Stomach (tissue), 4 donors: Measurements from ENCODE around the gene CYP26A1.

ENCODE experiments used
- CTCF ChIP-seq, 7 experiments: fragments of 450-650 bp in 4 of 7; fragments of 200-600 bp in 3 of 7; sonication (generic) in 3 of 7; IDR thresholded peaks; one replicate each; pipeline ENCODE4 v1.5.1; 2016 to 2019; ENCODE audit warnings: antibody characterized with exemption in 7 of 7, control low read depth in 2 of 7, mild to moderate bottlenecking in 1 of 7
- EP300 ChIP-seq: sonication (generic); formaldehyde crosslinking; IDR thresholded peaks from one replicate; pipeline ENCODE4 v1.6.1; 2017; ENCODE audit warnings: antibody characterized with exemption
- POLR2A ChIP-seq, 4 donors: fragments of 450-650 bp; IDR thresholded peaks; one replicate each; pipeline ENCODE4 v1.6.1; 2016; ENCODE audit warnings: antibody characterized with exemption in 4 of 4, control low read depth in 2 of 4, mild to moderate bottlenecking in 1 of 4, moderate library complexity in 1 of 4

- no peak for TF ChIP-seq POLR2A (IDR thresholded peaks at IDR 0.05)
- no peak for TF ChIP-seq CTCF (IDR thresholded peaks at IDR 0.05)
- no peak for TF ChIP-seq EP300
Observed at GRCh38 chr10:93126483-93127052, 52.9 kb downstream of the CYP26A1 start.
